Hepatocyte (in vitro differentiated cells): ENCODE results near the gene DEFB124. TPM values are rescaled to one million over a fixed set of nuclear protein-coding genes. Genes with fewer than 3 reads are reported as not detected.
A peak's percentile ranks its signal among the peaks of the same experiment; 100 is the strongest.

Source experiments
- DNase-seq: peaks from one replicate; pipeline ENCODE4 v3.0.0-alpha.2; 2016; ENCODE audit warnings: low spot score
- H2AFZ ChIP-seq: fragments of 200-600 bp; sonication (generic); 2 replicates; pipeline ENCODE4 v1.6.0; 2016; ENCODE audit warnings: antibody characterized with exemption, mild to moderate bottlenecking
- H3K27ac ChIP-seq: fragments of 200-600 bp; sonication (generic); 2 replicates; pipeline ENCODE4 v1.5.1; 2016; ENCODE audit warnings: mild to moderate bottlenecking
- H3K27me3 ChIP-seq: fragments of 200-600 bp; sonication (generic); 2 replicates; pipeline ENCODE4 v1.6.1; 2016
- H3K36me3 ChIP-seq: fragments of 200-600 bp; sonication (generic); replicated peaks from 2 replicates; pipeline ENCODE4 v1.5.1; 2016; ENCODE audit warnings: low read depth; ENCODE audit not compliant: insufficient read depth
- H3K4me1 ChIP-seq: fragments of 200-600 bp; sonication (generic); 2 replicates; pipeline ENCODE4 v1.5.1; 2016; ENCODE audit warnings: mild to moderate bottlenecking, moderate library complexity; ENCODE audit not compliant: insufficient read depth
- H3K4me2 ChIP-seq: fragments of 200-600 bp; sonication (generic); 2 replicates; pipeline ENCODE4 v1.6.0; 2016
- H3K4me3 ChIP-seq: fragments of 200-600 bp; sonication (generic); 2 replicates; pipeline ENCODE4 v1.5.1; 2016; ENCODE audit warnings: mild to moderate bottlenecking
- H3K79me2 ChIP-seq: fragments of 200-600 bp; sonication (generic); 2 replicates; pipeline ENCODE4 v1.6.0; 2017; ENCODE audit warnings: mild to moderate bottlenecking
- H3K9me2 ChIP-seq: fragments of 200-600 bp; sonication (generic); replicated peaks from 2 replicates; pipeline ENCODE4 v1.6.0; 2017; ENCODE audit warnings: mild to moderate bottlenecking; ENCODE audit not compliant: insufficient read depth
- H3K9me3 ChIP-seq: fragments of 200-600 bp; sonication (generic); 2 replicates; pipeline ENCODE4 v1.5.1; 2016; ENCODE audit warnings: low read depth, mild to moderate bottlenecking
- H4K20me1 ChIP-seq: fragments of 200-600 bp; sonication (generic); 2 replicates; pipeline ENCODE4 v1.6.0; 2016; ENCODE audit warnings: mild to moderate bottlenecking; ENCODE audit not compliant: insufficient read depth, poor library complexity, severe bottlenecking
- CTCF ChIP-seq: fragments of 200-600 bp; sonication (generic); IDR thresholded peaks from 2 replicates; pipeline ENCODE4 v1.5.1; 2016; ENCODE audit warnings: antibody characterized with exemption, mild to moderate bottlenecking; ENCODE audit not compliant: poor library complexity
- EZH2 ChIP-seq: fragments of 200-600 bp; sonication (generic); IDR thresholded peaks from 2 replicates; pipeline ENCODE4 v1.6.1; 2016; ENCODE audit warnings: antibody characterized with exemption, mild to moderate bottlenecking, borderline replicate concordance
- EZH2phosphoT487 ChIP-seq: fragments of 200-600 bp; sonication (generic); IDR thresholded peaks from one replicate; pipeline ENCODE4 v1.6.1; 2018; ENCODE audit warnings: antibody characterized with exemption, mild to moderate bottlenecking, low read depth, moderate library complexity; ENCODE audit not compliant: unreplicated experiment, severe bottlenecking
- WGBS: methylation state at CpG from one replicate; pipeline ENCODE4 v1.1.6; 2016; ENCODE audit warnings: low lambda C conversion rate; ENCODE audit errors: missing lambda C conversion rate; 5-methylcytosine and 5-hydroxymethylcytosine counted together
- polyA plus RNA-seq: library from polyadenylated mRNA; unstranded; fragments of >200 nt; fragmentation: Nextera tagmentation; extraction: Ambion mirVana; gene quantifications from 2 replicates; pipeline ENCODE4 v1.2.1, GENCODE V29; 2016
- total RNA-seq: library from RNA; depleted of rRNA; stranded (reverse); fragments of >200 nt; gene quantifications from 2 replicates; pipeline ENCODE4 v1.2.3, GENCODE V29; 2014

The DEFB124 gene
- total and polyA plus RNA-seq, 2 experiments from 2014 or later: not detected

GRCh38 chr20:31476294-31476585, 1.3 kb upstream of the DEFB124 start:
- 73% methylated on average over 6 of the region's 6 CpGs for WGBS
- Histone ChIP-seq H3K79me2 (no peaks in the 10 kb centered on the region), H2AFZ (no peak overlapping the region), H3K9me2 (no peaks in the 10 kb centered on the region), H3K36me3 (no peaks in the 10 kb centered on the region), H3K27ac (no peak overlapping the region), H3K4me3 (no peak overlapping the region), H3K27me3 (peaks cover 14% of the 10 kb centered on the region), H3K4me1 (no peaks in the 10 kb centered on the region), H3K9me3 (no peaks in the 10 kb centered on the region), H4K20me1 (no peaks in the 10 kb centered on the region), H3K4me2 (no peak overlapping the region)
- no peak for DNase-seq
- TF ChIP-seq EZH2phosphoT487 (no peak), EZH2 (no peak), CTCF (no peak)

DNA sequence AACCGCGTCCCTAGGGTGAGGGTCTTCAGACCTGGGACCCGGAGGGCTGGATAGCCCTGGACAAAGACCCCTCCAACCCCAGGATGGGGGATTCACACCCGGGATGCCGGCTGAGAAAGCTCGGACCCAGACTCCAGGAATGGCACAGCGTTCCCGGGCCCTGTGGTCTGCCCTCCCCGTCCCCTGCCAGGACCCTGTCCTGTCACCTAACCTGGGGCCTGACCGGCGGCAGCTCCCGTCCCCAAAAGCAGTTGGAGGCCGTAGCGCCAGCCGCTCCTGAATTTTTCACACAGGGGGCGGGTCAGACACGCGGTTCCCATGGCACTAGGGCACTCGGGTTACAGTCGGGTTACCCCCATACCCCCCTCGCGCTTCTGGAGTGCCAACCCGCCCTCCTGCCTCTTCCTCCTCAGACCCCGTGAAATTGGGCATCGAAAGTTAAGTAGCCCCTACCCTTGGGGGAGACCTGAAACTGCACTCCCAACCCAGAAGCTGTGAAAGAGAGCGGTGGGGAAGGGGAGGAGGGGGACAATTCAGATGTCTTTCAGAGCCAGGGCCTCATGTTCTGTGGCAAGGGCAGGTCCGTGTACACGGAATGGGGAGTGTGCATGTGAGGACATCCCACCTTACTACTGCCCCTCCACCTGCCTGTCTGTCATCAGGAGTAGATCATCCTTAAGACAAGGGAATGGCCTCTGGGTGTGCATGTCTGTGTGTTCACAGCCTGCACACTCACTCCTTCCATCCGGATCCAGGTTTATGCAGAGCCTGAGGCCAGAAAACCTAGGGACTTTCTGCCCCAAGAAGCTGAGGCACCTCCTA, 756 bp upstream of the DEFB124 start:
- H3K4me3 ChIP-seq: no peak overlapping the region
- no peak for DNase-seq
- no peaks in the 10 kb centered on the region for H3K9me2 ChIP-seq
- H3K4me1 ChIP-seq: no peaks in the 10 kb centered on the region
- no peak overlapping the region for H3K27ac ChIP-seq
- TF ChIP-seq EZH2phosphoT487: no peak
- no peak for TF ChIP-seq EZH2
- TF ChIP-seq CTCF: no peak
- H3K36me3 ChIP-seq: no peaks in the 10 kb centered on the region
- H3K27me3 ChIP-seq: peaks cover 14% of the 10 kb centered on the region
- no peak overlapping the region for H2AFZ ChIP-seq
- H4K20me1 ChIP-seq: no peaks in the 10 kb centered on the region
- no peaks in the 10 kb centered on the region for H3K9me3 ChIP-seq
- no peaks in the 10 kb centered on the region for H3K79me2 ChIP-seq
- peak overlapping the region; percentile 65 for H3K4me2 ChIP-seq
- WGBS: 64% methylated on average over 28 of the region's 29 CpGs

DNA sequence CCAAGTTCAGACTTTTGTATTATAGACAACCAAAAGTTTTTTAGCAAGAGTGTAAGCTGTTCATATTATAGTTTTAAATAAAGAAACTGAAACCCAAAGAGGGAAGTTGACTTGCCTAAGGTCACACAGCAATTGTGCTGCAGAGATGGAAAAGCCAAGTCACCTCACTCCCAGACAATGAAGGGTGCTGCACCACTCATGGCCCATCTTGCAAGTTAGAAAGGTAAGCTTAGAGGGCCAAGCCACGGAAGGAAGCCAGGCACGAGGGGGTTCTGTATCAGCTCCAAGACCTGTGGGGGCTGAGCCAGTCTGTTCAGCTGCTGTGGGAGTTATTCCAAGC, 860 bp downstream of the DEFB124 start:
- no peaks in the 10 kb centered on the region for H4K20me1 ChIP-seq
- TF ChIP-seq EZH2phosphoT487 (no peak), EZH2 (no peak), CTCF (no peak)
- no peak overlapping the region for H2AFZ ChIP-seq
- no peak for DNase-seq
- H3K9me3 ChIP-seq: no peaks in the 10 kb centered on the region
- no peaks in the 10 kb centered on the region for H3K36me3 ChIP-seq
- no peak overlapping the region for H3K27ac ChIP-seq
- H3K79me2 ChIP-seq: no peaks in the 10 kb centered on the region
- H3K9me2 ChIP-seq: no peaks in the 10 kb centered on the region
- no peak overlapping the region for H3K4me2 ChIP-seq
- 32% methylated on average over 2 of the region's 2 CpGs for WGBS
- no peaks in the 10 kb centered on the region for H3K4me1 ChIP-seq
- peaks cover 14% of the 10 kb centered on the region for H3K27me3 ChIP-seq
- no peak overlapping the region for H3K4me3 ChIP-seq
